ENCODE measurements around the gene PPRC1. TPM values are rescaled to one million over a fixed set of nuclear protein-coding genes. Genes with fewer than 3 reads are reported as not detected.

Gene PPRC1
- total RNA-seq, 1 experiment from 2014 or later: 87.9 TPM

- Histone ChIP-seq H3K4me3 (ENCODE audit: low read depth in 2 of 2, low read length in 2 of 2) (no peak overlapping the region), H3K27ac (ENCODE audit: low read length) (no peak overlapping the region), H3K9me3 (ENCODE audit: control insufficient read depth, insufficient read depth, low read depth, low read length) (no peaks in the 10 kb centered on the region), H3K27me3 (ENCODE audit: control insufficient read depth, insufficient read depth, low read length) (no peaks in the 10 kb centered on the region), H3K4me1 (ENCODE audit: control insufficient read depth, insufficient read depth, low read length) (no peaks in the 10 kb centered on the region), H3K36me3 (ENCODE audit: control insufficient read depth, insufficient read depth, low read length) (no peaks in the 10 kb centered on the region)
- POLR2A ChIA-PET: no interaction called here
- ATAC-seq (no peak), DNase-seq (ENCODE audit: low read depth, low spot score) (no peak)
- BruUV-seq (replicated peaks): no TSS peak
- intact Hi-C loops (cut with micrococcal nuclease; ENCODE audit: unreplicated experiment): no loop called here
- in situ Hi-C loops (cut with HindIII; ENCODE audit: low pct_unique_long_range_greater_than_20kb, low sequenced_read_pairs): no loop called here
- TF ChIP-seq TCF7L2 (IDR thresholded peaks at IDR 0.05; ENCODE audit: low read depth, low read length) (no peak), POLR2AphosphoS5 (IDR thresholded peaks at IDR 0.05; ENCODE audit: low read depth, low read length) (no peak), SIN3A (IDR thresholded peaks at IDR 0.05; ENCODE audit: borderline replicate concordance, insufficient read depth, low read depth, low read length) (no peak), CTCF (IDR thresholded peaks at IDR 0.05) (no peak), REST (IDR thresholded peaks at IDR 0.05; ENCODE audit: insufficient read depth in 1 of 2, low read depth in 2 of 2, low read length in 1 of 2) (no peak)
- CTCF ChIA-PET: no interaction called here
These were observed 30.4 kb upstream of the PPRC1 start for GRCh38 chr10:102102421-102102820.

- ATAC-seq (no peak; the same call in 1 of the 2 replicates), DNase-seq (ENCODE audit: low read depth, low spot score) (no peak)
- no peak overlapping the region for H3K4me3 ChIP-seq (ENCODE audit: low read depth in 2 of 2, low read length in 2 of 2)
- no peaks in the 10 kb centered on the region for H3K9me3 ChIP-seq (ENCODE audit: control insufficient read depth, insufficient read depth, low read depth, low read length)
- in situ Hi-C loops (cut with HindIII; ENCODE audit: low pct_unique_long_range_greater_than_20kb, low sequenced_read_pairs): no loop called here
- H3K27ac ChIP-seq (ENCODE audit: low read length): no peak overlapping the region
- BruUV-seq (replicated peaks): no TSS peak
- TF ChIP-seq REST (IDR thresholded peaks at IDR 0.05; ENCODE audit: insufficient read depth in 1 of 2, low read depth in 2 of 2, low read length in 1 of 2) (no peak), SIN3A (IDR thresholded peaks at IDR 0.05; ENCODE audit: borderline replicate concordance, insufficient read depth, low read depth, low read length) (no peak), TCF7L2 (IDR thresholded peaks at IDR 0.05; ENCODE audit: low read depth, low read length) (no peak), POLR2AphosphoS5 (IDR thresholded peaks at IDR 0.05; ENCODE audit: low read depth, low read length) (no peak), CTCF (IDR thresholded peaks at IDR 0.05) (no peak)
- POLR2A ChIA-PET: interaction anchor here (0.6 kb wide), 1 partner anchor 37 kb away, joined by 10 read pairs; no protein-coding TSS in a partner anchor
- CTCF ChIA-PET: interaction anchor here (0.6 kb wide), 1 partner anchor 117 kb away, joined by 8 read pairs; no protein-coding TSS in a partner anchor
- peaks cover 24% of the 10 kb centered on the region for H3K36me3 ChIP-seq (ENCODE audit: control insufficient read depth, insufficient read depth, low read length)
- intact Hi-C loops (cut with micrococcal nuclease; ENCODE audit: unreplicated experiment): no loop called here
- H3K4me1 ChIP-seq (ENCODE audit: control insufficient read depth, insufficient read depth, low read length): no peaks in the 10 kb centered on the region
- H3K27me3 ChIP-seq (ENCODE audit: control insufficient read depth, insufficient read depth, low read length): no peaks in the 10 kb centered on the region
These were observed 25.8 kb upstream of the PPRC1 start for GRCh38 chr10:102106998-102107397.
